Spleen (tissue), 11 donors: ENCODE data around the gene SEPTIN12. TPM values are rescaled to one million over a fixed set of nuclear protein-coding genes. Genes with fewer than 3 reads are reported as not detected.
A peak's percentile ranks its signal among the peaks of the same experiment; 100 is the strongest.

ENCODE experiments used
- DNase-seq: peaks from one replicate; pipeline ENCODE4 v3.0.0-alpha.2; 2020
- H3K27ac ChIP-seq, 8 donors: fragments of 200-600 bp; sonication (generic) in 7 of 8; 1 replicate in 4 of 8; 2 replicates in 4 of 8; pipeline versions ENCODE4 v1.5.0 to v1.8.0; 2016 to 2021; ENCODE audit warnings: inconsistent platforms in 4 of 8, mild to moderate bottlenecking in 4 of 8, moderate library complexity in 1 of 8
- H3K27me3 ChIP-seq, 7 donors: fragments of 200-600 bp; sonication (generic) in 6 of 7; replicated peaks in 1 of 7; 1 replicate in 4 of 7; 2 replicates in 3 of 7; pipeline versions ENCODE4 v1.5.0 to v1.8.0; 2016 to 2021; ENCODE audit warnings: inconsistent platforms in 3 of 7, mild to moderate bottlenecking in 1 of 7
- H3K36me3 ChIP-seq, 6 donors: fragments of 200-600 bp; sonication (generic) in 5 of 6; 1 replicate in 4 of 6; 2 replicates in 2 of 6; pipeline versions ENCODE4 v1.5.0 to v1.8.0; 2016 to 2021; ENCODE audit warnings: inconsistent platforms in 2 of 6
- H3K4me1 ChIP-seq, 6 donors: fragments of 200-600 bp; sonication (generic) in 5 of 6; 1 replicate in 3 of 6; 2 replicates in 3 of 6; pipeline versions ENCODE4 v1.5.0 to v1.8.0; 2016 to 2021; ENCODE audit warnings: inconsistent platforms in 3 of 6
- H3K4me3 ChIP-seq, 8 donors: fragments of 200-600 bp; sonication (generic) in 7 of 8; 1 replicate in 4 of 8; 2 replicates in 4 of 8; pipeline versions ENCODE4 v1.5.0 to v1.8.0; 2016 to 2021; ENCODE audit warnings: inconsistent platforms in 4 of 8, mild to moderate bottlenecking in 4 of 8, moderate library complexity in 2 of 8
- H3K9me3 ChIP-seq, 8 donors: fragments of 200-600 bp; sonication (generic) in 7 of 8; 1 replicate in 4 of 8; 2 replicates in 4 of 8; pipeline versions ENCODE4 v1.5.0 to v1.8.0; 2016 to 2021; ENCODE audit warnings: inconsistent platforms in 4 of 8
- CTCF ChIP-seq, 11 experiments: fragments of 200-600 bp in 7 of 11; fragments of 450-650 bp in 4 of 11; sonication (generic) in 4 of 11; IDR thresholded peaks in 8 of 11; conservative IDR thresholded peaks in 3 of 11; 1 replicate in 7 of 11; 2 replicates in 4 of 11; pipeline versions ENCODE4 v1.4.0 to v1.8.0; 2016 to 2021; ENCODE audit warnings: antibody characterized with exemption in 11 of 11, inconsistent platforms in 4 of 11, mild to moderate bottlenecking in 1 of 11
- POLR2A ChIP-seq, 3 donors: fragments of 450-650 bp; IDR thresholded peaks; one replicate each; pipeline ENCODE4 v1.5.1; 2017; ENCODE audit warnings: antibody characterized with exemption in 3 of 3, mild to moderate bottlenecking in 1 of 3
- POLR2AphosphoS5 ChIP-seq, 3 donors: sonication (generic); formaldehyde crosslinking; IDR thresholded peaks; one replicate each; pipeline ENCODE4 v1.5.1; 2017; ENCODE audit warnings: antibody characterized with exemption in 3 of 3
- whole genome bisulfite sequencing, 5 donors: extraction: QIAGEN DNeasy Blood & Tissue Kit in 3 of 5; methylation state at CpG; one replicate each; pipeline versions ENCODE4 v1.1.5 to v1.1.7; 2013 to 2018; 5-methylcytosine and 5-hydroxymethylcytosine counted together
- intact Hi-C: fragments of 100-400 bp; cut with DNase I; formaldehyde crosslinking; loops from one replicate; pipeline ENCODE4 v1.15.0; 2023; ENCODE audit warnings: low total_unique reads
- polyA plus RNA-seq, 3 donors: library from polyadenylated mRNA; stranded (reverse); fragments of 200-250 nt; gene quantifications; one replicate each; pipeline ENCODE4 v1.2.1, GENCODE V29; 2013
- total RNA-seq, 7 donors: library from RNA; depleted of rRNA in 3 of 7; stranded (reverse); fragments of >200 nt in 3 of 7; fragmentation: NEBNext Ultra II Directional in 4 of 7; extraction: Animal tissue kit (Norgen Biotek cat#: 25700) in 4 of 7; gene quantifications; one replicate each; pipeline versions ENCODE4 v1.1.0 to v1.2.1, GENCODE V29; 2016 to 2021
- donor health status: healthy with polysubstance abuse.
- donor health status: DM: no; HTN: no; CAD: no; lungs with moderate emphysema.
- donor health status: DM: no; HTN: no; CAD: no.
- donor health status: Bipolar disorder and iron deficiency.
- donor health status: healthy.
- donor health status: DM: no; HTN: no; CAD: no.
- donor health status: DM: yes; HTN: yes; CAD: no.

Gene SEPTIN12
- total and polyA plus RNA-seq, 10 donors, result 0.37 TPM; not detected in 9

- no peaks in the 10 kb centered on the region for H3K27me3 ChIP-seq
- H3K4me1 ChIP-seq, result peaks cover 0 to 7% (median 5%) of the 10 kb centered on the region in 6 donors
- no peak for DNase-seq
- intact Hi-C loops, result no loop called here
- WGBS, 5 donors, result 77 to 88% (median 86%) methylated on average over 9 to 14 of the region's 14 CpGs
- no peaks in the 10 kb centered on the region for H3K9me3 ChIP-seq
- no peak within 1 kb of the TSS for H3K4me3 ChIP-seq
- peak in 1 of 3 donors; percentile 31 for TF ChIP-seq POLR2AphosphoS5 (IDR thresholded peaks at IDR 0.05)
- TF ChIP-seq POLR2A (IDR thresholded peaks at IDR 0.05), result no peak
- TF ChIP-seq CTCF (IDR thresholded peaks at IDR 0.05 in 8 of 11, conservative IDR thresholded peaks at IDR 0.05 in 3 of 11), result no peak
- no peak within 1 kb of the TSS for H3K27ac ChIP-seq
- peaks cover 0 to 56% (median 16%) of the 10 kb centered on the region in 6 donors for H3K36me3 ChIP-seq
Measured at GRCh38 chr16:4795181-4795827, 7.2 kb upstream of the SEPTIN12 start, which contains the start of gene SMIM22. SMIM22 (plus strand) TSS chr16:4795369; CDS start chr16:4795735, 366 bp downstream.

GRCh38 chr16:4792951-4793513, 4.9 kb upstream of the SEPTIN12 start:
- no peak for DNase-seq
- Histone ChIP-seq H3K9me3 (no peaks in the 10 kb centered on the region), H3K36me3 (peaks cover 0 to 34% (median 10%) of the 10 kb centered on the region in 6 donors), H3K4me3 (no peak overlapping the region), H3K4me1 (no peaks in the 10 kb centered on the region), H3K27me3 (no peaks in the 10 kb centered on the region), H3K27ac (no peak overlapping the region)
- no peak for TF ChIP-seq POLR2A (IDR thresholded peaks at IDR 0.05)
- no peak for TF ChIP-seq POLR2AphosphoS5 (IDR thresholded peaks at IDR 0.05)
- no peak for TF ChIP-seq CTCF (IDR thresholded peaks at IDR 0.05 in 8 of 11, conservative IDR thresholded peaks at IDR 0.05 in 3 of 11)
- 77 to 82% (median 81%) methylated on average over 13 of the region's 13 CpGs for WGBS, 5 donors
- intact Hi-C loops, result no loop called here

GRCh38 chr16:4790871-4791270, 2.7 kb upstream of the SEPTIN12 start:
- no peak for TF ChIP-seq POLR2A (IDR thresholded peaks at IDR 0.05)
- TF ChIP-seq CTCF (IDR thresholded peaks at IDR 0.05 in 8 of 11, conservative IDR thresholded peaks at IDR 0.05 in 3 of 11), result no peak
- no peak for TF ChIP-seq POLR2AphosphoS5 (IDR thresholded peaks at IDR 0.05)
- H3K4me1 ChIP-seq, result no peaks in the 10 kb centered on the region
- WGBS, 5 donors, result 48 to 61% (median 55%) methylated on average over 10 of the region's 10 CpGs
- H3K27ac ChIP-seq, result no peak overlapping the region
- H3K27me3 ChIP-seq, result no peaks in the 10 kb centered on the region
- H3K9me3 ChIP-seq, result no peaks in the 10 kb centered on the region
- peaks cover 0 to 13% (median 0%) of the 10 kb centered on the region in 6 donors for H3K36me3 ChIP-seq
- H3K4me3 ChIP-seq, result no peak overlapping the region
- no peak for DNase-seq
- intact Hi-C loops, result no loop called here

- H3K4me3 ChIP-seq, result no peak overlapping the region
- 77 to 89% (median 83%) methylated on average over 10 of the region's 10 CpGs for WGBS, 5 donors
- no peak overlapping the region for H3K27ac ChIP-seq
- TF ChIP-seq POLR2A (IDR thresholded peaks at IDR 0.05) (no peak), CTCF (IDR thresholded peaks at IDR 0.05 in 8 of 11, conservative IDR thresholded peaks at IDR 0.05 in 3 of 11) (no peak), POLR2AphosphoS5 (IDR thresholded peaks at IDR 0.05) (no peak)
- no peaks in the 10 kb centered on the region for H3K27me3 ChIP-seq
- no peak for DNase-seq
- H3K9me3 ChIP-seq, result no peaks in the 10 kb centered on the region
- H3K36me3 ChIP-seq, result peaks cover 0 to 7% (median 0%) of the 10 kb centered on the region in 6 donors
- intact Hi-C loops, result no loop called here
- no peaks in the 10 kb centered on the region for H3K4me1 ChIP-seq
Measured at GRCh38 chr16:4790261-4790660, 2.1 kb upstream of the SEPTIN12 start.
